IMR-90 (cell line): ENCODE data around the gene KRT72. TPM values are rescaled to one million over a fixed set of nuclear protein-coding genes. Genes with fewer than 3 reads are reported as not detected.

Experiments used
- ATAC-seq: fragments of 200-7000 bp; cut with Tn5 transposase; 2 replicates; pipeline ENCODE4 v1.9.1; 2020; ENCODE audit warnings: low read depth, mild to moderate bottlenecking, moderate library complexity
- BruUV-seq: library from RNA; stranded (reverse); fragments of 400-500 nt; replicated peaks from 2 replicates; lab custom pipeline; 2021; lab: Mats Ljungman, UMichigan
- CTCF ChIA-PET: fragments of 300-600 bp; formaldehyde crosslinking; extraction: SDS; loops from one replicate; lab custom pipeline; 2021; ENCODE audit warnings: antibody characterized with exemption; lab: Yijun Ruan, JAX
- POLR2A ChIA-PET: fragments of 300-600 bp; sonication (Branson Sonifier 250); formaldehyde crosslinking; loops from one replicate; lab custom pipeline; 2022; ENCODE audit warnings: antibody characterized with exemption; ENCODE audit not compliant: unreplicated experiment; lab: Charles Lee
- DNase-seq: peaks from one replicate; pipeline ENCODE4 v3.0.0; 2013
- H2AFZ ChIP-seq: replicated peaks from 2 replicates; pipeline ENCODE3; 2013; ENCODE audit warnings: low read length, mild to moderate bottlenecking; ENCODE audit not compliant: poor library complexity
- H2AK5ac ChIP-seq: 2 replicates; pipeline ENCODE4 v1.6.1; 2013; ENCODE audit warnings: low read depth, low read length, inconsistent platforms
- H2AK9ac ChIP-seq: replicated peaks from 2 replicates; pipeline ENCODE3; 2013; ENCODE audit warnings: mild to moderate bottlenecking, low read depth, low read length, moderate library complexity; ENCODE audit not compliant: poor library complexity
- H2BK120ac ChIP-seq: 2 replicates; pipeline ENCODE4 v1.6.1; 2013; ENCODE audit warnings: low read depth, low read length, inconsistent platforms
- H2BK15ac ChIP-seq: 3 replicates; pipeline ENCODE4 v1.6.1; 2013; ENCODE audit warnings: low read depth, low read length, inconsistent platforms
- H2BK20ac ChIP-seq: 2 replicates; pipeline ENCODE4 v1.6.1; 2013; ENCODE audit warnings: low read depth, mild to moderate bottlenecking, inconsistent platforms, low read length, moderate library complexity
- H2BK5ac ChIP-seq: 2 replicates; pipeline ENCODE4 v1.6.1; 2013; ENCODE audit warnings: mild to moderate bottlenecking, low read depth, low read length, inconsistent platforms; ENCODE audit not compliant: poor library complexity, severe bottlenecking
- H3K14ac ChIP-seq: replicated peaks from 2 replicates; pipeline ENCODE4 v1.6.1; 2013; ENCODE audit warnings: low read depth, low read length, inconsistent platforms
- H3K18ac ChIP-seq: 2 replicates; pipeline ENCODE4 v1.6.1; 2013; ENCODE audit warnings: low read depth, low read length, control low read depth
- H3K23ac ChIP-seq: 2 replicates; pipeline ENCODE4 v1.6.1; 2013; ENCODE audit warnings: low read depth, low read length, inconsistent platforms
- H3K27ac ChIP-seq: 2 replicates; pipeline ENCODE4 v1.5.1; 2013; ENCODE audit warnings: mild to moderate bottlenecking, control low read depth, low read length; ENCODE audit not compliant: insufficient read depth
- H3K27me3 ChIP-seq: 2 replicates; pipeline ENCODE4 v1.6.1; 2013; ENCODE audit warnings: low read length; ENCODE audit not compliant: control insufficient read depth, insufficient read depth
- H3K36me3 ChIP-seq: 2 replicates; pipeline ENCODE4 v1.6.1; 2013; ENCODE audit warnings: low read length, mixed read lengths; ENCODE audit not compliant: control insufficient read depth, insufficient read depth
- H3K4ac ChIP-seq: 2 replicates; pipeline ENCODE4 v1.6.1; 2013; ENCODE audit warnings: low read depth, low read length, inconsistent platforms
- H3K4me1 ChIP-seq: 2 replicates; pipeline ENCODE4 v1.6.1; 2013; ENCODE audit warnings: low read length, mixed read lengths; ENCODE audit not compliant: control insufficient read depth, insufficient read depth
- H3K4me2 ChIP-seq: 2 replicates; pipeline ENCODE4 v1.6.1; 2013; ENCODE audit warnings: low read depth, mild to moderate bottlenecking, control low read depth, low read length, moderate library complexity
- H3K4me3 ChIP-seq: 2 replicates; pipeline ENCODE4 v1.5.1; 2013; ENCODE audit warnings: low read depth, mild to moderate bottlenecking, control low read depth, low read length, moderate library complexity; ENCODE audit not compliant: insufficient read depth
- H3K56ac ChIP-seq: 2 replicates; pipeline ENCODE4 v1.6.1; 2013; ENCODE audit warnings: low read length, inconsistent platforms; ENCODE audit not compliant: insufficient read depth; ENCODE audit errors: extremely low read depth
- H3K79me1 ChIP-seq, 2 experiments: 2 replicates each; pipeline ENCODE4 v1.6.1; 2013; ENCODE audit warnings: low read length in 2 of 2, inconsistent platforms in 1 of 2, low read depth in 1 of 2
- H3K9ac ChIP-seq: 2 replicates; pipeline ENCODE4 v1.6.1; 2013; ENCODE audit warnings: low read depth, low read length, control low read depth
- H3K9me1 ChIP-seq: 2 replicates; pipeline ENCODE4 v1.6.1; 2013; ENCODE audit warnings: low read length, inconsistent platforms; ENCODE audit not compliant: insufficient read depth
- H3K9me3 ChIP-seq: 2 replicates; pipeline ENCODE4 v1.6.1; 2013; ENCODE audit warnings: low read length; ENCODE audit not compliant: control insufficient read depth, insufficient read depth
- H4K20me1 ChIP-seq: 2 replicates; pipeline ENCODE4 v1.6.1; 2013; ENCODE audit warnings: low read length, inconsistent platforms; ENCODE audit not compliant: insufficient read depth
- H4K5ac ChIP-seq: 2 replicates; pipeline ENCODE4 v1.6.1; 2013; ENCODE audit warnings: mild to moderate bottlenecking, low read depth, low read length, control low read depth
- H4K8ac ChIP-seq, 2 experiments: 2 replicates each; pipeline ENCODE4 v1.6.1; 2013; ENCODE audit warnings: low read depth in 2 of 2, low read length in 2 of 2, control low read depth in 1 of 2, inconsistent platforms in 1 of 2
- H4K91ac ChIP-seq: 2 replicates; pipeline ENCODE4 v1.6.1; 2013; ENCODE audit warnings: low read depth, low read length, inconsistent platforms; ENCODE audit not compliant: insufficient read depth
- MAFK ChIP-seq: IDR thresholded peaks from 2 replicates; pipeline ENCODE4 v1.6.1; 2012; ENCODE audit warnings: low read depth, low read length, improper control_type of control experiment
- NFE2L2 ChIP-seq: fragments of 150-350 bp; IDR thresholded peaks from 2 replicates; pipeline ENCODE4 v1.6.1; 2016; ENCODE audit warnings: low read depth, mild to moderate bottlenecking, low read length
- WGBS, 2 experiments: methylation state at CpG; one replicate each; pipeline versions ENCODE4 v1.1.5 to v1.1.7; 2013; ENCODE audit warnings: missing lambda C conversion rate in 2 of 2; ENCODE audit not compliant: insufficient read length in 1 of 2; ENCODE audit errors: extremely low coverage in 2 of 2; 5-methylcytosine and 5-hydroxymethylcytosine counted together
- dilution Hi-C: fragments of 300-500 bp; cut with HindIII; formaldehyde crosslinking; loops from one replicate; pipeline ENCODE4 v1.14.3; 2018; ENCODE audit warnings: low sequenced_read_pairs; ENCODE audit not compliant: unreplicated experiment
- in situ Hi-C: fragments of 300-500 bp; cut with MboI; formaldehyde crosslinking; loops from 3 replicates; pipeline ENCODE4 v1.14.3; 2019; ENCODE audit warnings: low sequenced_read_pairs, inconsistent platforms, mixed read lengths
- intact Hi-C: fragments of 100-400 bp; cut with micrococcal nuclease; formaldehyde crosslinking; loops from 2 replicates; pipeline ENCODE4 v1.10.0; 2022
- polyA plus RNA-seq, 3 experiments: library from polyadenylated mRNA; depleted of rRNA; stranded (reverse); fragments of >200 nt; gene quantifications; 2 replicates each; pipeline ENCODE4 v1.2.3, GENCODE V29; 2012; ENCODE audit warnings: low replicate concordance in 1 of 3
- total RNA-seq: library from RNA; depleted of rRNA; stranded (reverse); fragments of >200 nt; gene quantifications from 2 replicates; pipeline ENCODE4 v1.2.3, GENCODE V29; 2012
- TF ChIP-seq, protein P1 (sequence below): fragments of 150-350 bp; IDR thresholded peaks from 2 replicates; pipeline ENCODE4 v1.6.1; 2017; ENCODE audit warnings: mild to moderate bottlenecking, antibody characterized with exemption, low read length, low read depth

KRT72 gene
- total and polyA plus RNA-seq, 2 of the 4 experiments (the other 2 are of a cell fraction), result not detected

DNA sequence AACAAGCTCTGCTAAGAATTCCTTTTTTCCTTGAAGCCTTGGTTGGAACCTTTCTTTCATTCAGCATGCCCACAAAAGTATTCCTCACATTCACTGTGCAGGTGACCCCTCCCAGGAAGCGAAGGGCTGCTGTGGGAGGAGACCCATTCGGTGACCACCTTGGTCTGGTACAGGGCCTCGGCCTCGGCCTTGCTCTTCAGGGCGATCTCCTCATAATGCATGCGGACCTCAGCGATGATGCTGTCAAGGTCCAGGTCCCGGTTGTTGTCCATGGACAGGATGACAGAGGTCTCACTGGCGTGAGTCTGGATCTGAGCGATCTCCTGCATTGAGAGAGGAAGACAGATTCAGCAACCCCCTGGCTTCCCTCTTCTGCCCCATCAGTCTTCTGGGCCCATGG lies 30.8 kb downstream of the KRT72 start:
- Histone ChIP-seq H2BK20ac (no peak overlapping the region), H2AK9ac (no peak overlapping the region), H3K18ac (no peak overlapping the region), H3K4me3 (no peak overlapping the region), H3K4ac (no peak overlapping the region), H3K36me3 (no peaks in the 10 kb centered on the region), H3K14ac (no peak overlapping the region), H3K79me1 (no peaks in the 10 kb centered on the region), H3K4me2 (no peak overlapping the region), H2BK120ac (no peak overlapping the region), H2AK5ac (no peak overlapping the region), H3K9me1 (no peaks in the 10 kb centered on the region), H3K27ac (no peak overlapping the region), H3K23ac (no peak overlapping the region), H4K8ac (no peak overlapping the region), H4K91ac (no peak overlapping the region), H3K27me3 (peaks cover 52% of the 10 kb centered on the region), H2BK15ac (no peak overlapping the region), H4K20me1 (no peaks in the 10 kb centered on the region), H2AFZ (no peak overlapping the region), H4K5ac (no peak overlapping the region), H3K9me3 (no peaks in the 10 kb centered on the region), H3K9ac (no peak overlapping the region), H3K4me1 (no peaks in the 10 kb centered on the region), H2BK5ac (no peak overlapping the region), H3K56ac (no peak overlapping the region)
- intact Hi-C loops (no loop called here), dilution Hi-C loops (no loop called here), in situ Hi-C loops (no loop called here)
- WGBS, 2 experiments, result 90% methylated on average over 2 of the region's 10 CpGs; no CpG with 5 or more reads in 1 of the 2 experiments
- ChIA-PET CTCF (no interaction called here), POLR2A (no interaction called here)
- ATAC-seq (no peak), DNase-seq (no peak)
- BruUV-seq, result no TSS peak
- TF ChIP-seq NFE2L2, result no peak
- TF ChIP-seq, protein P1, sequence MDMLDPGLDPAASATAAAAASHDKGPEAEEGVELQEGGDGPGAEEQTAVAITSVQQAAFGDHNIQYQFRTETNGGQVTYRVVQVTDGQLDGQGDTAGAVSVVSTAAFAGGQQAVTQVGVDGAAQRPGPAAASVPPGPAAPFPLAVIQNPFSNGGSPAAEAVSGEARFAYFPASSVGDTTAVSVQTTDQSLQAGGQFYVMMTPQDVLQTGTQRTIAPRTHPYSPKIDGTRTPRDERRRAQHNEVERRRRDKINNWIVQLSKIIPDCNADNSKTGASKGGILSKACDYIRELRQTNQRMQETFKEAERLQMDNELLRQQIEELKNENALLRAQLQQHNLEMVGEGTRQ, result no peak
- no peak for TF ChIP-seq MAFK
